GM19467 (cell line): ENCODE results near the gene MTMR12.
"Not testable (repeated sequence)": the region's sequence is repeated elsewhere in the genome, so short reads cannot be mapped to it uniquely, and the experiment has no call there.

Experiments used
- ATAC-seq: cut with Tn5 transposase; IDR thresholded peaks from one replicate; pipeline ENCODE4 v1.9.1; 2021; ENCODE audit warnings: mild to moderate bottlenecking, moderate library complexity; ENCODE audit not compliant: unreplicated experiment

Gene MTMR12

DNA sequence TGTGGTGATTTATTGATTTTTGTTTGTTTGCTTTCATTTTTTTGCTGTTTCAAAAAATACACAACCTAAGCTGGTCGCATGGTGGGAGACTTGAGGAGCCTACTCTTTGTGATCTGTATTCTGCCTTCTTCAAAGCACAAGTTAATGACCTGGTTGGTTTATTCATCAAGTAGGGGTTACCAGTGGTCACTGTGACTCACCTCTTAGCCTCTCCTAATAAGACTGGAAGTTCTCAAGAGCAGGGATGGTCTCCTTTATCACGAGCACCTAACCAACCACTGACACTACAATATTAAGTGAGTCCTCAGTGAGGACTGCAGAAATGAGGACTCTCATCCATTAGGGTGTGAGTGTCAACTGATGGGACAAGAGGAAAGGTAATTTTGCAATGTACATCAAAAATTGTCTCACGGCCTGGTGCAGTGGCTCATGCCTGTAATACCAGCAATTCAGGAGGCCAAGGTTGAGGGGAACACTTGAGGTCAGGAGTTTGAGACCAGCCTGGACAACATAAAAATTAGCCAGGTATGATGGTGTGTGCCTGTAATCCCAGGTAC, 13.6 kb upstream of the MTMR12 start:
- ATAC-seq, result no peak

DNA sequence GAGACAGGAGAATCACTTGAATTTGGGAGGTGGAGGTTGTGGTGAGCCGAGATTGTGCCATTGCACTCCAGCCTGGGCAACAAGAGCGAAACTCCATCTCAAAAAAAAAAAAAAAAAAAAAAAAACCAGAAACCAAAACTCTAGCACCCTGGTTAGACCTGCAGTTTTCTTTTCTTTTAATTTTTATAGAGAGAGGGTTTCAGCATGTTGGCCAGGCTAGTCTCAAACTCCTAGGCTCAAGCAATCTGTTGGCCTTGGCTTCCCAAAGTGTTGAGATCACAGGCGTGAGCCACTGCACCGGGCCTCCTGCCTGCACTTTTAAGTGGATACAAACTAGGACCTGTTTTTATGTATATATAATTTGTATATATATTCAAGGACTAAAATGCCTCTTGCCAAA, 12.9 kb upstream of the MTMR12 start:
- no peak for ATAC-seq

DNA sequence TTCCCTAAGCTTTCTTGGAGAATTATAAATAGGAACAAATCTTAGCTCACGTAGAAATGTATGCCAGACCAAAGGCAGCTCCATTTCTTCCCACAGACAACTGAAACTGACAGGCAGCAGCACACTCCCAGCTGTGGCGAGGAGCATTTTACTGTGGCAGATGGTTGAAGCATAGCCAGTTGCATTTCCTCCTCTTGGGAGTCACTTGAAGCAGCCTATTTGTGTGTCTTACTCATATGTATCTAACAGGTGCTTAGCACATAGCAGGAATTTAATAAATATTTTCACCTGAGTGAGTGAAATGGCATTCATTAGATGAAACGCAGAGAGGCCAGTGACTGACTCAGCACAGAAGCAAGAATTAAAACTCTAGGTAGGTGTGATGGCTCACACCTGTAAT, 12.3 kb upstream of the MTMR12 start:
- peak; percentile 57 for ATAC-seq

DNA sequence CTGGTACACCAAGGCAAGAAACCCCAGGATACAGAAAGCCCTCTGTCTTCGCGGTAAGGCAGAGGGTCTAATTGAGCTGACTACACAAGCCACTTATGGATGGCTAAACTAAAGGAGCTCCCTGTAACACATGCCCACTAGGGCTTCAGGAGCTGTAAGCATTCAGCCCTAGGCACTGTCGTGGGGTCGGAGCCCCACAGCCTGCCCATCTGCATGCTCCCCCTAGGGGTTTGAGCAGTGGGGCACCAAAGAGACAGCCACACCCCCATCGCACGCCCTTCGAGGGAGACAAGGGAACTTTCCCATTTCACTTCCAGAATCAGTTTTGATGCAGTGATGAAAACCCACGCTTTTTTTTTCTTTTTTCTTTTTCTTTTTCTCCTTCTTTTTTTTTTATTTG, 11.0 kb upstream of the MTMR12 start:
- no peak for ATAC-seq

DNA sequence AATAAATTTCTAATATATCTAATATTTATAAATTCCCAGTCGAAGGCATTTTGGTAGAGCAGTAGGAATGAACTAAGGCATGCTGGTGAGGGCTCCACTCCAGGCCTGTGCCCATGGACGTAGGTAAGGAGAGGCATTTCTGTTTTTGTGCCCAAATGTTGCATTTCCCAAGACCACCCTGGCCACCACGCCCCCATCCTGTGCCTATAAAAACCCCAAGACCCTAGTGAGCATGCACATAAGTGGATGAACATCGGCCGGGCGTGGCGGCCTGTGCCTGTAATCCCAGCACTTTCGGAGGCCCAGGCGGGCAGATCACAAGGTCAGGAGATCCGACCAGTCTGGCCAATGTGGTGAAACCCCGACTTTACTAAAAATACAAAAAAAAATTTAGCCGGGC, 10.1 kb upstream of the MTMR12 start:
- no peak for ATAC-seq

DNA sequence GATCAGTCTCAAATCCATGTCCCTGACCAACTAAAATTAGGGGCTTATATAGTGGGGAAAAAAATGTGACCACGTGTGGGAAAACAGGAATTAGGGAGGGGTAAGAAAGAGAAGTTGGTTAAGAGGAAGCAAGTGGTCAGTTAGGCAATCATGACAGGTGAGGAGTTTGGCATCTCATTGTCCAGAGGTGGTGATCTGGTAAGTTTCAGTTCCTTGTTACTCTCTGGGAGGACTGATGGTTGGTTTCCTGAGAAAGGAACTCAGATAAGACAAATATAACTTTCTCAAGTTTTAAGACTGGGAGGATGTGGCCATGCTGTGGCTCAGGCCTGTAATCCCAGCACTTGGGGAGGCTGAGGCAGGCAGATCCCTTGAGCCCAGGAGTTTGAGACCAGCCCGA, 9.0 kb upstream of the MTMR12 start:
- not testable (repeated sequence) for ATAC-seq

DNA sequence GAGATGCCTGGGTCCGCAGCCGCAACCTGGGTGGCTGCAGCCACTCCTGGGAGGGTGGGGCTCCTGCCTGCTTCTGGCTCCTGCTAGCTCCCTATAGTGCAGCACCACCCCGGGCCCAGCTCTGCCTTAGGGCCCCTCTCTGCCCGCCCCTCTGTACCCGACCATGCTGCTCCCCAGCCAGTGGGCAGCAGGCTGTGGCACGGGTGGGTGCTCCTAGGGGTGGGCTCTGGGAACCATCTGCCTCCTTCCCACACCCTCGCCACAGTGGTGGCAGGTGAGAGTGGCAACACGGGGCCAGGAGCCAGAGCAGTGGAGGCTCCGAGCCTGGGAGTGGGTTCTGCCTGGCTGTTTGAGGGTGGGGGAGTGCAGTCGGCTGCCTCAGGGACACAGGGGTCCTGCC, 7.8 kb upstream of the MTMR12 start:
- ATAC-seq, result no peak

DNA sequence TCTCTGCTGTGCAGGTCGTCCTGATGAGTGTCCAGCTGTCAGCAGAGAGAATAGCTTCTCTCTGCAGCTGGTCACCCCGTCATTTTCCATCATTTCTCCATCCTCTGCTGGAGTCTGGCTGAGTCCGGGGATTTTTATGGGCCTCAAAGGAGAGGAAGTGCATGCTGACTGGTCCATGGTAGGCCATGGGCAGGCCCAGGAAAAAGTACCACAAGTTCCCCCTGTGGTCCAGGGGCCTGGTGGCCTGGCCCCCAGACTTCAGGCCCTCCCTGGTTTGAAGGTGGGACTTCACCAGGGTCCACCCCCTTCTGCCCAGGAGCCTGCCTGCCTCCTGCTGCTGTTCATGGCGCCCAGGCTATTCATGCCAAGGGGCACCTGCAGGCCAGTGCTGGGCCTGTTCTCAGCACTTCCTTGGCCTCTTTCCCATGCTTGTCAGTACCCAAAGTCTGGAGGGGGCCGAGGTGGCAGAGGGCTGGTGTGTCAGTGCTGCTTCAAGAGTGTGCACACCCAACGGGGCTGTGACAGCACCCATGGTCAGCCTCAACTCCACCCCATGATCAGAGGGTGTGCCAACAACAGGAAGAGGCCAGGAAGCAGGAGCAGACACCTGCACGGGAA, 7.3 kb upstream of the MTMR12 start:
- no peak for ATAC-seq

DNA sequence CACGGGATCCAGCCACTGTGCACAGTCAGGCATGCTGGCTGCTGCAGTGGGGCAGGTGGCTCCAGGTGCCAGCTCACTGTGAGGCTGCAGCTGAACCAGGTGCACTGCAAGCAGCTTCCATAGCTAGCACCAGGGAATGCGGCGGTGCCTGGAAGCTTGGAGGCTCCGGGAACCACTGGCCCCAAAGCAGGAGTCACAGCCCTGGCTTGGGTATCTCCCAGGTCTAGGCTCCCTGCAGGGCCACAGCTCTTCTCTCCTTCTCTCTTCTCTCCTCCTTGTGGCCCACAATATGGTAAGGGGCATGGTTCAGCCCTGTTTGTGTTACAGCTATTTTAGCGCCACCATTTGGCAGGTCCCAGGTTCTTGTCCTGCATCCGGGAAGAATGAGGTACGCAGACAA, 6.7 kb upstream of the MTMR12 start:
- no peak for ATAC-seq

DNA sequence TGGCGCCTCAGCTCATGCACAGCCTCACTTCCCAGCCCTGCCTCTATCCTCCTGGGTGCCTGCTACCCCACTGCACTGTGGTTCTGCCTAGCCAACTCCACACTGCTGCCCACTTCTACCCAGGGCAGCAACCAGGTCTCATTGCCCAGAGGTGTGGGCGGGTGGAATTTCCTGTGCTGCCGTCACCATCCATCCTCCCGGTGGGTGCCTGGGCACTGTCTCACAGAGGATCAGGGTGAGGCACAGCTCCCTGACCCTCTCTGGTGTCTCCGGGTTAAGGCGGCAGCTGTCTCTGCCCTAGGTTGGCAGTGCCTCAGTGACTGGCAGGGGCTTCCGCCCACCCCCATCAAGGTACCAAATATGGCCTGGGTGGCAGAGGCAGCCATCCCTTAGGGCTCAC, 4.3 kb upstream of the MTMR12 start:
- ATAC-seq, result no peak

DNA sequence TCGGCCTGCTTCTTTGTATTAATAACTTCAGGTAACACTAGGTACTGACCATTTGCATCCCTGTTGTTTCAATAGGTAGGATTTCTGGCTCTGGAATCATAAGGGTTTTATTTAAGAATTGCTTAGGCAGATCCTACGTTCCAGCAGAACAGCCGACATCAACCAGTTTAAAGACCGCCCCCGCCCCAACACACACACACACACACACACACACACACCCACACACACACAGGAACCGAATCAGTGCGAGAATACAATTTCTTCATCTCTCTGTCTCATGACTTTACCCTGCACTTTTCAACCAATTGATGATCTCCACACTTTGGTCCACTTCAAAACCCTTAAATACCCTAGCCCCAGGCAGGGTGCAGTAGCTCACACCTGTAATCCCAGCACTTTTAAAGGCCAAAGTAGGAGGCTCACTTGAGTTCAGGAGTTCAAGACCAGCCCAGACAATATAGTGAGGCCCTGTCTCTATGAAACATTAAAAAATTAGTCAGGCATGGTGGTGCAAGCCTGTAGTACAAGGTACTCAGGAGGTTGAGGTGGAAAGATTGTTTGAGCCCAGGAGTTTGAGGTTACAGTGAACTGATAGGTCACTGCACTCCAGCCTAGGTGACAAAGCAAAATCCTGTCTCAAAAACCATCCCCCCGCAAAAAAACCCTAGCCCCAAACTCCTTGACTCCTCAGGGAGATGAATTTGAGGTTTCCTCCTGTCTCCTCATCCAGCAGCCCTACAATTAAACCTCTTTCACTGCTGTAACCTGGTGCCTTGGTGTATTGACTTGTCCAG, 2.7 kb upstream of the MTMR12 start:
- no peak for ATAC-seq

DNA sequence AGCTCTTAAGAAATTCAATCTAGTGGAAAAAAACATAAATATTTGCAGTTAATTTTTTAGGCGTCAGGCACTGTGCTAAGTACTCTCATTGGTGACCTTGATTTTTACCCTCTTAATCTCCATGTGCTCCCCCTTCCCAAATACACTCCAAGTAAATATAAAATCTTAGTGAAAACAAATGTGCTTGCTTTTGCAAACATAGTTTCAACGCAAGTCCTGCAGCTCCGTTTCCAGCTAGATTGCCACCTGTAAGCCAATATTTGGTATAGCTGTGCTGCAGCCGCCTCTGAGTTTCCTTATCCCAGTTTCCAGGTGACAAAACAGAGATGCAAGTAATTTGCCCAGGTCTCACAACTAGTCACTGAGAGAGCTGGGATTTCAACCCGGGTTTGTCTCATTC, 1.9 kb upstream of the MTMR12 start:
- no peak for ATAC-seq

DNA sequence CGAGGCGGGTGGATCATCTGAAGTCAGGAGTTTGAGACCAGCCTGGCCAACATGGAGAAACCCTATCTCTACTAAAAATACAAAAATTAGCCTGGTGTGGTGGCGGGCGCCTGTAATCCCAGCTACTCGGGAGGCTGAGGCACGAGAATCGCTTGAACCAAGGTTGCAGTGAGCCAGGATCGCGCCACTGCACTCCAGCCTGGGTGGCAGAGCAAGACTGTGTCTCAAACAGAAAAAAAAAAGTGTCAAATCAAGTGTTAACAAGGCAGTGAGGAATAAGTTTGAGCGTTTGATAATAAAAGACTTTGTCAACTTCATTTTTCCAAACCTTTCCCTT, 1.4 kb upstream of the MTMR12 start:
- not testable (repeated sequence) for ATAC-seq

DNA sequence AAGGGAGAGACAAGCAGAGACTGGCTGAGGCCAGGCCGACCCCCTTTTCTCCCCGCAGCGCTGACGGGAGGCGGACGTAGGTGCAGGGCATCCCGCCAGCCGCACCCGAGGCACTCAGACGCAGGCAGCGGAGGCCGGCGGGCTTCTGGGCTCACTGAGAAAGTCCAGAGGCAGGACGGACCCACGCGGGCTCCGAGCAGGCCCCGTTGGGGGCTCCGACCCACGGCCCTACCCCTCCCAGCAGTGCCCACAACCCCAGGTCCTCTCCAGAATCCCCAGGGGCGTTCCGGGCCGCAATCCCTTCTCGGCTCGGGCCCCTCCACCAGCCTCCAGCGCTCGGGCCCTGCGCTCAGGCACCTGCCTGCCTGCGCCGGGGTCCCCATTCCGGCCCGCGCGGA, 543 bp downstream of the MTMR12 start:
- ATAC-seq, result peak; percentile 12

DNA sequence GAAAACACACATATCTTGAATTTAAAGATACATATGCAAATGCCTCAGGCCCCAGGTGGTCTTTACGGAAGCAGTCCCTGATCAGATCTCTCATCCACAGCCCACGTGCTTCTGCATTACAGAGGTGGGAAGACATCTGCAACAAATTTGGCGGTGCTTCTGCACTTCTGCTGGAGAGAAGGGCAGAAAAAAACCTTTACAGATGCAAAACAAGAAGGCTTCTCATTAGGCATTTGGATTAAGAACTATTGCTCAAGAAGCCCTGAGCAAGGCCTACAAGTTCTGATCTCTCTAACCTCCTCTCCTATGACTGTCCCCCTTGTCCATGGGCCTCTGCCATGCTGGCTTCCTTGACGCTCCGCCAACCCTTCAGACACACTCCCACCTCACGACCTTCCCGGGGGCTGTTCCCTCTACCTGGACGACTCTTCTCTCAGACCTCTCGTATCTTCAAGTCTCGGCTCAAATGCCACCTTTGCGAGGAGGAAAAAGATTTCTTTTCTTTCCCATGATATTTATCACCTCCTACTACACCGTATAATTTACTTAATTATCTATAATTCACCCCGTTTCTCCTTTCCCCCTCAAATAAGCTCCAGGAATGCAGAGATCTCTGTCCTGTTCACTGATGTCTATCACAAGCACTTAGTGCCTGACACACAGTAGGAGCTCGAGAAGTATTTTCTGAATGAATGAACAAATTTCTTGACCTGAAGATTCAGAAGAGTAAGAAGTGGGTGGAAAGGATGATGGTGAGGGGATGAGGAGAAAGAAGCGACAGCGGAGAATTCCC, 1.1 kb downstream of the MTMR12 start:
- ATAC-seq, result no peak

DNA sequence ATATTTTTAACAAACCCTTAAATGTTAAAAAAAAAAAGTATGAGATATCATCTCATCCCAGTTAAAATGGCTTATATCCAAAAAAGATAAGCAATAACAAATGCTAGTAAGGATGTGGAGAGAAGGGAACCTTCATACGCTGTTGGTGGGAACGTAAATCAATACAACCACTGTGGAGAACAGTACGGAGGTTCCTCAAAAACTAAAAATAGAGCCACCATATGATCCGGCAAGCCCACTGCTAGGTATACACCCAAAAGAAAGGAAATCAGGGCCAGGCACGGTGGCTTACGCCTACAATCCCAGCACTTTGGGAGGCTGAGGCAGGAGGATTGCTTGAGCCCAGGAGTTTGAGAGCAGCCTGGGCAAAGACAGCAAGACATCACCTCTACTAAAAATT, 3.0 kb downstream of the MTMR12 start:
- ATAC-seq, result no peak

DNA sequence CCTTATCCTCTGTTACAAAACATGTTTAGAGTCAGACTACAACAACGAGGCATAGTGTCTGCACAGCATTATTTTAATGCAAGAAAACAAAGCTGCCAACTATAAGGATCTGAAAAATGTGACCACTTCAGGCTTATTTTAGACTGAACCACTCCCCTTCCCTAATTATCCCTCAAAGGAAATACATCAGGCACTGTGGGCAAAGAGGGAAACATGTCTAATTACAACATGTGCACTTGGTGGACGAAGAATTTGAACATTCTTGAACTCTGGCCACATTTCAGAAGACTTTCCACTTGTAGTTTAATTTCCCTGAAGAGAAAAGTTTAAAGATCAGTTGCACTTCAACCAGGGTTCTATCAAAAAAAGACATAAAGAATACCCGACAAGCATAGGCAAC, 3.8 kb downstream of the MTMR12 start:
- ATAC-seq, result no peak

DNA sequence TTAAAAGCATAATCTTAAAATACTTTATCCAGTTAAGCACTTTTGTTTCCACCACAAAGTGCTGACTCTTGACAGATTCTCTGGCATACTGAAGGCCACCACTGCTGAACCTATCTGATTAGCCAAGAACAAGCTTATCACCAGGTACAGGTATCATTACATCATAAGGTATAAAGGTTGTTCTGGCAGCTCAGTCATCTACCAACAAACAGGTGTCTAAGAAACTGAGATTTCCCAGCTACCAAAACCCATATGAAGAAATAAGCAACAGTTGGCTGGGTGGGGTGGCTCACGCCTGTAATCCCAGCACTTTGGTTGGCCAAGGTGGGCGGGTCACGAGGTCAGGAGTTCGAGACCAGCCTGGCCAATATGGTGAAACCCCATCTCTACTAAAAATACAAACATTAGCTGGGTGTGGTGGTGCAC, 5.0 kb downstream of the MTMR12 start:
- no peak for ATAC-seq

DNA sequence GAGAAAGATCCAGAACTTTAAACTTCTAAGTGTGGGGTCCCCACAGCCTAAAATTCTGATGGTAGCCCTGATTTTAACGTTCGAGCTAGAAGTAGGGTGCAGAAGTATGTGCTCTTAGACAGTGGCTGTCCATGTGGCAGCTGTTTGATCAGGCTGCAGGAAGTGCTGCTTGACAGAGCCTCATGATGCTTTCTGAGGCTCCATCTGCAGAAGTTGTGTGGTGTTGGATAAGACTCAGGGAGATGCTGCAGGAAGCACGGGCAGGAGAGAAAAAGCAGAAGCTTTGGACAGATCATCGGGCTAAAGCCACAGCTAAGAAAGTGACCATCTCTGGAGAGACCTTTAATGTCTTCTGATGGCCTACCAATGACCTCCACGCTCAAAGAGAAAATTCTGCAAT, 8.1 kb downstream of the MTMR12 start:
- ATAC-seq, result no peak

DNA sequence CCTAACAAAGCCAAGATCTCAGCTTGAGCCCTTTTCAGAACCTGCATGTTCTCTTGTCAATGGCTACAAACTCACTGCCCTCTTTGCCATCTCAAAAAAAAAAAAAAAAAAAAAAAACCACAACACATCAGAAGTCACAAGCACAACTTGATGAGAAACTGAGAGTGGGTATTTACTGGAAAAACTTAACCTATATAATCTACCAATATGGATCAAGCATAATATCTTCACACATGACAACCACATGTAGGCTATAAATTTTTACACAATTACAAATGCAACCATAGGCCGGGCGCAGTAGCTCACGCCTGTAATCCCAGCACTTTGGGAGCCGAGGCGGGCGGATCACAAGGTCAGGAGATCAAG, 9.0 kb downstream of the MTMR12 start:
- no peak for ATAC-seq

DNA sequence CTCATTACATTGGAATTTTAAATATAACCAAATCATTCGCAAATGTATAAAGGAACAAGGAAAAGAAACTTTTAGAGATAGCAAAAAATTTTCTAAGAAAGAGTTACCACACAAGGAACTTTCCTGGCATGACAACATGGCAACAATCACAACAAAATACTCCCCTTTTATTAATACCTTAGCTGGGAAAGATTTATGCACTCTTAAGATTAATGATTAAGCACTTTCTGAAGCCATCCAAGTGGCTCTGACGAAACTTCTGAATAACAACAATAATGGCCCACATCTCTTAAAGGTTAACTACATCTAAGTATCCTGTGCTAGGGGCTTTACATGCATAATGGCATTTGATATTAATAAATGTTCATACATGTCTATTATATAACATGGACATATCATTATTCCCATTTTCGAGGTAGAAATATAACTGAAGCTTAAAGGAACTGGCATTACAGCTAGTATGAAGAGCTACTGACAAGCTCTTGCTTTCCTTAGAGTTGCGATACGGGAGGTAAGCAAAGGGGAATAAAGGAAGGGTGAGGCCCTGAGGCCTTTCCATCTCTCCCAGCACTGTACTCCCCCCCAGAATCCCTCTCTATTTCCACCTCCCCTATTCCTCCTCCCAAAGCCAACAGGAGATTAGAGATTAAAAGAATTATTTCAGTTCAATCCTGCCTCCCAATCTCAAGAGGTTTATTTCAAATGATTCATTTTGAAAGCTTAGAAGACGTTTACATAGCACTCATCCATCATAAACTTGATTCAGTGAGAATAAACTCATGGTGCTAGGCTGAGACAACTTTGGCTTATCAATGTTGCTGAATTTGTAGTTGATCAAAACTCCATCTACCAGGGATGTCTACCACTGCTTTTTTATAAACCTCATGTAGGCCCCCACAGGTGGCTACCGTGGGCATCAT, 9.6 kb downstream of the MTMR12 start:
- ATAC-seq, result no peak
